Measurements from ENCODE around the gene NPAS3.

Gene NPAS3

DNA sequence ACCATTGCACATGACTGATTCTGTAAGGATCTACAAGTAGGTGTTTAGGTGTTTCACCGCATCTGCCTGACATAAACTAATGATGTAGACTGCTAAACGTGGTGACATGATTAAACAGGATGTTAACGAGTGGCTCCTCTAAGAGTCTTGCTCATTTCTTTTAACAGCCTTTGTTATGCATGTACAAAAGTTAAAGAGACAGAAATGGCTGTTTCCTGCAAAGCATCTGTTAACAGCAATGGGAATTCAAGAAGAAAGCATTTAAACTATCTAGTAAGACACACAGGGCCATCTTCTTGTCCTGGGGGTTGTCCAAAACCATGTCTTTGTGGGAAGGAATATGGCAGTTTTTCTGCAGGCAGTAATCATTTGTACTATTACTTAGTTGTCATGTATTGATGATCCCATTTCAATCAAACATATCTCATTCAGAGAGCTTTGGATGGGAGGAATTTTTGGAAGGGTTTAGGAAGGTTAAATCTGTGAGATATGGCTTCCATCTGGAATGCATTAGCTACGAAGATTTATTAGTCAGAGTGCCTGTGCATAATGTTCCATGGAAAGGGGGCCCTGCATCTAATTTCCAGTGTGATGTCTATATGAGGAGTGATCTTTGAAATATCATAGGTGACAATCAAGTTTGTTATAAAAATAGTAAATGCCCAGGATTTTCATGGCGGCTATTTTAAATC lies 517.1 kb downstream of the NPAS3 start:
- no peak overlapping the region for H3K4me3 ChIP-seq (ENCODE audit: low read depth in 1 of 2, low read length in 2 of 2)
- TF ChIP-seq, protein P1, sequence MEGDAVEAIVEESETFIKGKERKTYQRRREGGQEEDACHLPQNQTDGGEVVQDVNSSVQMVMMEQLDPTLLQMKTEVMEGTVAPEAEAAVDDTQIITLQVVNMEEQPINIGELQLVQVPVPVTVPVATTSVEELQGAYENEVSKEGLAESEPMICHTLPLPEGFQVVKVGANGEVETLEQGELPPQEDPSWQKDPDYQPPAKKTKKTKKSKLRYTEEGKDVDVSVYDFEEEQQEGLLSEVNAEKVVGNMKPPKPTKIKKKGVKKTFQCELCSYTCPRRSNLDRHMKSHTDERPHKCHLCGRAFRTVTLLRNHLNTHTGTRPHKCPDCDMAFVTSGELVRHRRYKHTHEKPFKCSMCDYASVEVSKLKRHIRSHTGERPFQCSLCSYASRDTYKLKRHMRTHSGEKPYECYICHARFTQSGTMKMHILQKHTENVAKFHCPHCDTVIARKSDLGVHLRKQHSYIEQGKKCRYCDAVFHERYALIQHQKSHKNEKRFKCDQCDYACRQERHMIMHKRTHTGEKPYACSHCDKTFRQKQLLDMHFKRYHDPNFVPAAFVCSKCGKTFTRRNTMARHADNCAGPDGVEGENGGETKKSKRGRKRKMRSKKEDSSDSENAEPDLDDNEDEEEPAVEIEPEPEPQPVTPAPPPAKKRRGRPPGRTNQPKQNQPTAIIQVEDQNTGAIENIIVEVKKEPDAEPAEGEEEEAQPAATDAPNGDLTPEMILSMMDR (IDR thresholded peaks at IDR 0.05; ENCODE audit: borderline replicate concordance, extremely low read depth, low read length, poor library complexity, severe bottlenecking), result no peak
- TF ChIP-seq EZH2 (IDR thresholded peaks at IDR 0.05; ENCODE audit: borderline replicate concordance, low read depth, low read length, severe bottlenecking), result no peak
- H3K79me2 ChIP-seq (ENCODE audit: insufficient read depth, low read length), result no peaks in the 10 kb centered on the region
- H3K4me2 ChIP-seq (ENCODE audit: insufficient read depth, low read length), result no peak overlapping the region
- H3K9me3 ChIP-seq (ENCODE audit: insufficient read depth, low read length, severe bottlenecking), result no peaks in the 10 kb centered on the region
- H2AFZ ChIP-seq (ENCODE audit: low read depth, low read length), result no peak overlapping the region
- no peaks in the 10 kb centered on the region for H4K20me1 ChIP-seq (ENCODE audit: insufficient read depth, low read length)
- H3K4me1 ChIP-seq (ENCODE audit: insufficient read depth, low read length), result peaks cover 3% of the 10 kb centered on the region; the same call in 1 of the 2 replicates
- H3K27ac ChIP-seq (ENCODE audit: low read length), result no peak overlapping the region
- ATAC-seq (ENCODE audit: insufficient read depth, low read depth) (no peak), DNase-seq (no peak)
- no peak overlapping the region for H3K9ac ChIP-seq (ENCODE audit: low read depth, low read length)
- H3K27me3 ChIP-seq (ENCODE audit: insufficient read depth, low read length, poor library complexity), result peaks cover 3% of the 10 kb centered on the region
- no peaks in the 10 kb centered on the region for H3K36me3 ChIP-seq (ENCODE audit: insufficient read depth, low read length)

DNA sequence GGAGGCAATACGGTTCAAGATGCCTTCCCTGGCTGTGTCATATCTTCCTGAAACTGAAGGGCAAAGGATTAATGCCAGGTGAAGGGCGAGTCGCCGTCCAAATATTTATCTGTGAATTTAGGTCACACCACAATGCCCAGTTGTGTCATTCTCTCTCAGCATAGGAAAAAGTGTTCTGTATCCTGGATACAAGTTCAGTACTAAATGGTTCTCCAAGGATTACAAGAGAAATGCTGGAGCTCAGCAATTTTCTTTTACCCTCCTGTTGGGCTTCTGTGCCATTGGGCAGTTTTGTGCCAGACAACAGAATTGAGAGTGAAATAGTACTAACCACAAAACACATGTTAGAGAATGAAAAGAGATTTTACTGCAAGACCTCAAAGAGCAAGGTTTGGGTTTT lies 518.3 kb downstream of the NPAS3 start:
- Histone ChIP-seq H3K4me2 (ENCODE audit: insufficient read depth, low read length) (no peak overlapping the region), H3K36me3 (ENCODE audit: insufficient read depth, low read length) (no peaks in the 10 kb centered on the region), H2AFZ (ENCODE audit: low read depth, low read length) (no peak overlapping the region), H3K4me1 (ENCODE audit: insufficient read depth, low read length) (peaks cover 3% of the 10 kb centered on the region; the same call in 1 of the 2 replicates), H3K27ac (ENCODE audit: low read length) (no peak overlapping the region), H3K9me3 (ENCODE audit: insufficient read depth, low read length, severe bottlenecking) (no peaks in the 10 kb centered on the region), H3K27me3 (ENCODE audit: insufficient read depth, low read length, poor library complexity) (peaks cover 3% of the 10 kb centered on the region), H3K9ac (ENCODE audit: low read depth, low read length) (no peak overlapping the region), H3K79me2 (ENCODE audit: insufficient read depth, low read length) (no peaks in the 10 kb centered on the region), H3K4me3 (ENCODE audit: low read depth in 1 of 2, low read length in 2 of 2) (no peak overlapping the region), H4K20me1 (ENCODE audit: insufficient read depth, low read length) (no peaks in the 10 kb centered on the region)
- ATAC-seq (ENCODE audit: insufficient read depth, low read depth) (no peak), DNase-seq (no peak)
- TF ChIP-seq, protein P1 (IDR thresholded peaks at IDR 0.05; ENCODE audit: borderline replicate concordance, extremely low read depth, low read length, poor library complexity, severe bottlenecking), result no peak
- no peak for TF ChIP-seq EZH2 (IDR thresholded peaks at IDR 0.05; ENCODE audit: borderline replicate concordance, low read depth, low read length, severe bottlenecking)

DNA sequence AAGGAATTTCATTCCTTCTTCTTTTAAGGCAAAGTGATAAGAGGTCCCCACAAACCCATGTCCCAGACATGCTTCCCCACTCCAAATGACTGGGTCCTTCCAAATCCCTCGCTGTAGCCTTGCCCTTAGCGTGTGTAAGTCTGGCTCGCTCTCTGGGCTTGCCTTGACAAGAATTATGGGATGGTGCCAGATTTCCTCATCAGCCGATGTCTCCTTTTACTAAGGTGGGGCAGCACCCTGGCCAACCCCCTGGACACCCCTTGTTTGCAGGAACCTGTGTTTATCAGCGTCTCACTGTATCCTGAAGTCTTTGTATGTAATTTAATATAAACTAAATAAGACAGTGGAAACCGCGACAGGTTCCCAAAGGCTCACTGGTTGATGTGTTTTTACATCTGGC lies 518.9 kb downstream of the NPAS3 start:
- peaks cover 3% of the 10 kb centered on the region; the same call in 1 of the 2 replicates for H3K4me1 ChIP-seq (ENCODE audit: insufficient read depth, low read length)
- ATAC-seq (ENCODE audit: insufficient read depth, low read depth), result no peak
- no peak overlapping the region for H3K4me3 ChIP-seq (ENCODE audit: low read depth in 1 of 2, low read length in 2 of 2)
- no peaks in the 10 kb centered on the region for H3K79me2 ChIP-seq (ENCODE audit: insufficient read depth, low read length)
- no peak for DNase-seq
- no peak overlapping the region for H3K27ac ChIP-seq (ENCODE audit: low read length)
- no peak overlapping the region for H2AFZ ChIP-seq (ENCODE audit: low read depth, low read length)
- H3K4me2 ChIP-seq (ENCODE audit: insufficient read depth, low read length), result no peak overlapping the region
- H4K20me1 ChIP-seq (ENCODE audit: insufficient read depth, low read length), result no peaks in the 10 kb centered on the region
- no peak for TF ChIP-seq EZH2 (IDR thresholded peaks at IDR 0.05; ENCODE audit: borderline replicate concordance, low read depth, low read length, severe bottlenecking)
- TF ChIP-seq, protein P1 (IDR thresholded peaks at IDR 0.05; ENCODE audit: borderline replicate concordance, extremely low read depth, low read length, poor library complexity, severe bottlenecking), result no peak
- no peaks in the 10 kb centered on the region for H3K36me3 ChIP-seq (ENCODE audit: insufficient read depth, low read length)
- no peak overlapping the region for H3K9ac ChIP-seq (ENCODE audit: low read depth, low read length)
- H3K27me3 ChIP-seq (ENCODE audit: insufficient read depth, low read length, poor library complexity), result peaks cover 3% of the 10 kb centered on the region
- H3K9me3 ChIP-seq (ENCODE audit: insufficient read depth, low read length, severe bottlenecking), result no peaks in the 10 kb centered on the region

Measured in DND-41 (cell line).